Left forelimb (tissue), 1 donor: Measurements from ENCODE around the gene IGFBP2.
A peak's percentile ranks its signal among the peaks of the same experiment; 100 is the strongest.

Experiments used
- DNase-seq: peaks from one replicate; pipeline ENCODE4 v3.0.0-alpha.2; 2018; ENCODE audit warnings: low spot score

IGFBP2 gene

GRCh38 chr2:216663846-216664245, 30.6 kb downstream of the IGFBP2 start:
- no peak for DNase-seq

- no peak for DNase-seq
Measured at GRCh38 chr2:216664593-216665034, 31.4 kb downstream of the IGFBP2 start.

- no peak for DNase-seq
Measured at GRCh38 chr2:216665242-216665641, 32.0 kb downstream of the IGFBP2 start.

- DNase-seq: no peak
Measured at GRCh38 chr2:216665717-216666116, 32.5 kb downstream of the IGFBP2 start.

GRCh38 chr2:216666461-216667233, 33.4 kb downstream of the IGFBP2 start:
- peak; percentile 82 for DNase-seq

- DNase-seq: no peak
Measured at GRCh38 chr2:216670266-216671080, 37.3 kb downstream of the IGFBP2 start.

GRCh38 chr2:216671081-216671411, 37.8 kb downstream of the IGFBP2 start:
- DNase-seq: no peak

- no peak for DNase-seq
Measured at GRCh38 chr2:216671791-216672343, 38.6 kb downstream of the IGFBP2 start.

- no peak for DNase-seq
Measured at GRCh38 chr2:216672466-216672865, 39.2 kb downstream of the IGFBP2 start.

GRCh38 chr2:216673021-216673420, 39.8 kb downstream of the IGFBP2 start:
- no peak for DNase-seq

- no peak for DNase-seq
Measured at GRCh38 chr2:216673609-216674008, 40.4 kb downstream of the IGFBP2 start.

GRCh38 chr2:216674376-216674775, 41.2 kb downstream of the IGFBP2 start:
- DNase-seq: no peak

- no peak for DNase-seq
Measured at GRCh38 chr2:216676630-216677029, 43.4 kb downstream of the IGFBP2 start.

- DNase-seq: no peak
Measured at GRCh38 chr2:216677439-216678097, 44.3 kb downstream of the IGFBP2 start.

GRCh38 chr2:216678098-216678465, 44.9 kb downstream of the IGFBP2 start:
- DNase-seq: no peak

- no peak for DNase-seq
Measured at GRCh38 chr2:216678813-216679657, 45.8 kb downstream of the IGFBP2 start.

GRCh38 chr2:216679658-216680024, 46.4 kb downstream of the IGFBP2 start:
- DNase-seq: no peak

GRCh38 chr2:216680951-216681629, 47.9 kb downstream of the IGFBP2 start:
- no peak for DNase-seq

- DNase-seq: no peak
Measured at GRCh38 chr2:216681683-216682082, 48.5 kb downstream of the IGFBP2 start.

- DNase-seq: no peak
Measured at GRCh38 chr2:216683846-216684245, 50.6 kb downstream of the IGFBP2 start.

- no peak for DNase-seq
Measured at GRCh38 chr2:216685327-216685875, 52.2 kb downstream of the IGFBP2 start.
